HL-60 (cell line): ENCODE results near the gene MED29.

Source experiments
- POLR2AphosphoS5 ChIP-seq: IDR thresholded peaks from 2 replicates; pipeline ENCODE4 v1.6.1; 2012; ENCODE audit warnings: low read depth
- TF ChIP-seq, protein P1 (sequence below): IDR thresholded peaks from one replicate; pipeline ENCODE4 v1.5.1; 2011; ENCODE audit warnings: low read length, control low read depth, inconsistent platforms; ENCODE audit not compliant: insufficient read depth

DNA sequence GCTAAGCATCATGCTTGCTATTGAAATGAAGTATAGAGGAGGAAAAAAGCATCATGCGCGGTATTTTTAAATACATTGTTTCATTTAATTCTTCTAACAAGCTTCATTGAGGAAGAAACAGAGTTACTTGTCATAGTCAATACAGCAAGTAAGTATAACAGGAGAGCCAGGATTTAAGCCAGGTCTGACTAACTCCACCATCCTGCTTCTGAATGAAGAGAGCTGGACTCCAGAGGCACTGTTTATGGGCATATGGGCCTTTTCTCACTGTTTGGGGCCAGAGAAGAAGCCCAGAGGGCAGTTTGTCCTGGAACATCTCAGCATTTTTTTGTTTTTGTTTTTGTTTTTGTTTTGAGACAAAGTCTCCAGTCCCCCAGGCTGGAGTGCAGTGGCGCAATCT, 41.0 kb upstream of the MED29 start:
- TF ChIP-seq, protein P1, sequence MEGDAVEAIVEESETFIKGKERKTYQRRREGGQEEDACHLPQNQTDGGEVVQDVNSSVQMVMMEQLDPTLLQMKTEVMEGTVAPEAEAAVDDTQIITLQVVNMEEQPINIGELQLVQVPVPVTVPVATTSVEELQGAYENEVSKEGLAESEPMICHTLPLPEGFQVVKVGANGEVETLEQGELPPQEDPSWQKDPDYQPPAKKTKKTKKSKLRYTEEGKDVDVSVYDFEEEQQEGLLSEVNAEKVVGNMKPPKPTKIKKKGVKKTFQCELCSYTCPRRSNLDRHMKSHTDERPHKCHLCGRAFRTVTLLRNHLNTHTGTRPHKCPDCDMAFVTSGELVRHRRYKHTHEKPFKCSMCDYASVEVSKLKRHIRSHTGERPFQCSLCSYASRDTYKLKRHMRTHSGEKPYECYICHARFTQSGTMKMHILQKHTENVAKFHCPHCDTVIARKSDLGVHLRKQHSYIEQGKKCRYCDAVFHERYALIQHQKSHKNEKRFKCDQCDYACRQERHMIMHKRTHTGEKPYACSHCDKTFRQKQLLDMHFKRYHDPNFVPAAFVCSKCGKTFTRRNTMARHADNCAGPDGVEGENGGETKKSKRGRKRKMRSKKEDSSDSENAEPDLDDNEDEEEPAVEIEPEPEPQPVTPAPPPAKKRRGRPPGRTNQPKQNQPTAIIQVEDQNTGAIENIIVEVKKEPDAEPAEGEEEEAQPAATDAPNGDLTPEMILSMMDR, result no peak
- no peak for TF ChIP-seq POLR2AphosphoS5
